Psoas muscle (tissue), 8 donors: ENCODE measurements around the gene TMEM181. TPM values are rescaled to one million over a fixed set of nuclear protein-coding genes. Genes with fewer than 3 reads are reported as not detected.
"Not testable (repeated sequence)": the region's sequence is repeated elsewhere in the genome, so short reads cannot be mapped to it uniquely, and the experiment has no call there.

Source experiments
- ATAC-seq, 4 donors: fragments of 200-7000 bp; cut with Tn5 transposase; one replicate each; pipeline ENCODE4 v1.9.1; 2020; ENCODE audit warnings: moderate library complexity in 3 of 4, mild to moderate bottlenecking in 2 of 4
- DNase-seq, 2 donors: peaks; one replicate each; pipeline ENCODE4 v3.0.0-alpha.2; 2020
- H3K27ac ChIP-seq: fragments of 200-600 bp; one replicate; pipeline ENCODE4 v1.8.0; 2022
- H3K27me3 ChIP-seq, 3 donors: fragments of 200-600 bp in 1 of 3; one replicate each; pipeline versions ENCODE4 v1.6.1 to v1.8.0; 2013 to 2022; ENCODE audit warnings: low read length in 2 of 3, mild to moderate bottlenecking in 2 of 3, moderate library complexity in 1 of 3; ENCODE audit not compliant: insufficient read depth in 3 of 3
- H3K36me3 ChIP-seq, 2 donors: fragments of 200-600 bp in 1 of 2; one replicate each; pipeline versions ENCODE4 v1.6.1 to v1.8.0; 2013 to 2022; ENCODE audit warnings: low read depth in 1 of 2, mild to moderate bottlenecking in 1 of 2, moderate library complexity in 1 of 2; ENCODE audit not compliant: insufficient read depth in 1 of 2
- H3K4me1 ChIP-seq: fragments of 200-600 bp; one replicate; pipeline ENCODE4 v1.8.0; 2022
- H3K4me3 ChIP-seq: fragments of 200-600 bp; one replicate; pipeline ENCODE4 v1.8.0; 2022; ENCODE audit warnings: mild to moderate bottlenecking
- H3K9me3 ChIP-seq: fragments of 200-600 bp; one replicate; pipeline ENCODE4 v1.8.0; 2022
- WGBS, 3 donors: extraction: QIAGEN DNeasy Blood & Tissue Kit; methylation state at CpG; one replicate each; pipeline versions ENCODE4 v1.1.6 to v1.1.7; 2013; 5-methylcytosine and 5-hydroxymethylcytosine counted together
- intact Hi-C, 2 donors: fragments of 100-400 bp; cut with DNase I; formaldehyde crosslinking; loops; one replicate each; pipeline versions ENCODE4 v1.11.0 to v1.14.2; 2022
- polyA plus RNA-seq, 3 donors: library from polyadenylated mRNA; stranded (reverse); fragments of 200-250 nt; gene quantifications; one replicate each; pipeline ENCODE4 v1.2.3, GENCODE V29; 2013
- total RNA-seq, 4 donors: library from RNA; stranded (reverse); fragmentation: NEBNext Ultra II Directional in 2 of 4; extraction: Animal tissue kit (Norgen Biotek cat#: 25700) in 2 of 4; gene quantifications; one replicate each; pipeline versions ENCODE4 v1.2.1 to v1.2.4, GENCODE V29; 2021 to 2023
- TF ChIP-seq, protein P1 (sequence below): fragments of 200-600 bp; IDR thresholded peaks from one replicate; pipeline ENCODE4 v1.8.0; 2022; ENCODE audit warnings: antibody characterized with exemption
- donor health status: healthy with polysubstance abuse.
- donor health status: DM: no; HTN: no; CAD: no; lungs with moderate emphysema.
- donor health status: Bipolar disorder and iron deficiency.
- donor health status: healthy.
- donor health status: DM: yes; HTN: yes; CAD: no.
- donor health status: DM: no; HTN: no; CAD: no.
- donor health status: DM: no; HTN: no; CAD: no.
- donor health status: DM: yes; HTN: yes; CAD: no.

Gene TMEM181
- total and polyA plus RNA-seq, 7 donors = 6.8 to 16.2 (median 12.2) TPM

DNA sequence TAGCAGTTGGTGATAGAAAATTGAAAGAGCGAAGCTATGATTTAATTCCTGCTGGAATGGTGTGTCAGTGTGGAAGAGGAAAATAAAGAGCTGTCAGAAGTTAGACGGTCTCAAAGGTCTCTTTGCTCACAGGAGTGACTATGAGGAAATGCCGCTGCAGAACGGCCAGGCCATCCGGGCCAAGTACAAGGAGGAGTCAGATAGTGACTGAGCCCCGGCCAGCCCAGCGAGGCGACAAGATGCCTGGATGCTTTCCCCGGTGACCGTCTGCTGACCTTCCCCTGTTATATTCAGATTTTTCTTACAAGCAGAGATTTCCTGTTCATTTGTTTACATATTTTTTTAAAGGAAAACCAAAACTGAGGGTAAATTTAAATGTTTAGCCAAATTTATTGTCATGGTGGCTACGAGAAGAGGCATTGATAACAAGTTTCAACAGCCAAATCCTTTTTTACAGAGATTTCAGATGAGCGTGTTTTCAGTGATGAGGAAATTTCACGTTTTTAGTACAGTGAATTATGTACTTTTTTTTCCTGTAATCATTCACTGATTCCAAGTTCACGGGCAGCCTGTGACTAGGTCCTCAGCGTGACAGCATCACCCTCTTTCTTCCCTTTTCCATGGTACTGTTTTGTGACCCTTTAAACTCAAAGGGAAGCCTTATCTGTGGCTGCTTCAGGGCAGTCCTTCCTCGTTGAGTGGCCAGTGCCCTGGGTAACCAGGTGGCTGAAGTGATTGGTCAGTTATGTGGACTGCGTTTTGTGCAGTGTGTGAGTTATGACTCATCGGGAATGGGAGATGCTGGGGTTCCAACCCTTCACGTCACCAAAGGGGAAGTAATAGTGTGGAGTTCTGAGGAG, 72.0 kb downstream of the TMEM181 start:
- Histone ChIP-seq H3K27ac (peak overlapping the region; percentile 81), H3K4me3 (no peak overlapping the region), H3K36me3 (peaks cover 4 to 35% of the 10 kb centered on the region in 2 donors), H3K9me3 (no peaks in the 10 kb centered on the region), H3K4me1 (peaks cover 27% of the 10 kb centered on the region), H3K27me3 (no peaks in the 10 kb centered on the region)
- ATAC-seq (peak; percentile 78 to 89 (median 85)), DNase-seq (peak; percentile 84 to 91)
- WGBS, 3 donors = 18 to 28% (median 21%) methylated on average over 19 of the region's 19 CpGs
- intact Hi-C loops = no loop called here
- TF ChIP-seq, protein P1, sequence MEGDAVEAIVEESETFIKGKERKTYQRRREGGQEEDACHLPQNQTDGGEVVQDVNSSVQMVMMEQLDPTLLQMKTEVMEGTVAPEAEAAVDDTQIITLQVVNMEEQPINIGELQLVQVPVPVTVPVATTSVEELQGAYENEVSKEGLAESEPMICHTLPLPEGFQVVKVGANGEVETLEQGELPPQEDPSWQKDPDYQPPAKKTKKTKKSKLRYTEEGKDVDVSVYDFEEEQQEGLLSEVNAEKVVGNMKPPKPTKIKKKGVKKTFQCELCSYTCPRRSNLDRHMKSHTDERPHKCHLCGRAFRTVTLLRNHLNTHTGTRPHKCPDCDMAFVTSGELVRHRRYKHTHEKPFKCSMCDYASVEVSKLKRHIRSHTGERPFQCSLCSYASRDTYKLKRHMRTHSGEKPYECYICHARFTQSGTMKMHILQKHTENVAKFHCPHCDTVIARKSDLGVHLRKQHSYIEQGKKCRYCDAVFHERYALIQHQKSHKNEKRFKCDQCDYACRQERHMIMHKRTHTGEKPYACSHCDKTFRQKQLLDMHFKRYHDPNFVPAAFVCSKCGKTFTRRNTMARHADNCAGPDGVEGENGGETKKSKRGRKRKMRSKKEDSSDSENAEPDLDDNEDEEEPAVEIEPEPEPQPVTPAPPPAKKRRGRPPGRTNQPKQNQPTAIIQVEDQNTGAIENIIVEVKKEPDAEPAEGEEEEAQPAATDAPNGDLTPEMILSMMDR = peak; percentile 1

DNA sequence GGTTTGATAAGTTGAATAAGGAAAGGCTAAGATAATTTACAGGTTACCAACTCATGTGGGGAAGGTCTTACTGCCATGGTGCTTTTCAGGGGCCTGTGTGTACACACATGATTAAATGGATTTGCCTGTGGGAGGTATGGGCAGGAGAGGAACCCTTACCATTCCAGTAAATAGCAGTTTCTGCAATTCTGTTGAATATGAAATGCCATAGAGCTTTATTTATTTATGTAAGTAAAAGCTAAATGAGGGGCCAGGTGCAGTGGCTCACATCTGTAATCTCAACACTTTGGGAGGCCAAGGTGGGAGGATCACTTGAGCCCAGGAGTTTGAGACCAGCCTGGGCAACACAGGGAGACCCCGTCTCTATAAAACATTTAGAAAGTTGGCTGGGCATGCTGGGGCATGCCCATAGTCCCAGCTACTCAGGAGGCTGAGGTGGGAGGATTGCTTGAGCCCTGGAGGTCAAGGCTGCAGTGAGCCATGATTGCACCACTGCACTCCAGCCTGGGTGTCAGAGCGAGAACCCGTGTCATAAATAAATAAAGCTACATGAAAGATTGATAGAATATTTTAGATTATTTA, 72.7 kb downstream of the TMEM181 start:
- H3K27ac ChIP-seq = peak overlapping the region; percentile 81
- ATAC-seq, intact Hi-C loops, H3K9me3 ChIP-seq, H3K27me3 ChIP-seq, DNase-seq, H3K4me3 ChIP-seq: not testable (repeated sequence)
- 92 to 100% (median 93%) methylated on average over 3 of the region's 3 CpGs for WGBS, 3 donors
- peaks cover 27% of the 10 kb centered on the region for H3K4me1 ChIP-seq
- H3K36me3 ChIP-seq = peaks cover 5 to 42% of the 10 kb centered on the region in 2 donors

DNA sequence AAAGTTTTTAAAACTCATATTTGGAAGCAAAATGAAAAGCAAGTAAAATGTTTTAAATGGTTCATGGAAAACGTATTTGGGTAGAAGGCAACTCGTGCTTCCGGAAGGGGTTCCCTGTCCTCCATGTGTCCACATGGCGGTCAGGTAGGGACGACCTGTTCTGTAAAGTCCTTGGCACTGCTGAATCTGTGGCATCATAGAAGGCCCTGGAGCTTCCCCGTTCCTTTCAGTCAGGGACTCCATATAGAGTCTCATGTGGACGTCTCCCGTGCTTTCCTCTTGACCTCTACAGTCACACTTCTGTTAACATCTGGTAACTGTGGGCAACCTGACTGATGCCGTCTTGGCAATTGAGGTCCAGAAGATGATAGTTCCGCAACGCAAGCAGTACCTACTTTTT, 73.2 kb downstream of the TMEM181 start:
- intact Hi-C loops = no loop called here
- DNase-seq (peak in 1 of 2 donors; percentile 27), ATAC-seq (no peak)
- 85 to 98% (median 86%) methylated on average over 11 of the region's 11 CpGs for WGBS, 3 donors
- Histone ChIP-seq H3K4me3 (no peak overlapping the region), H3K36me3 (peaks cover 5 to 42% of the 10 kb centered on the region in 2 donors), H3K27me3 (no peaks in the 10 kb centered on the region), H3K27ac (no peak overlapping the region), H3K4me1 (peaks cover 26% of the 10 kb centered on the region), H3K9me3 (no peaks in the 10 kb centered on the region)
- TF ChIP-seq, protein P1 = no peak

DNA sequence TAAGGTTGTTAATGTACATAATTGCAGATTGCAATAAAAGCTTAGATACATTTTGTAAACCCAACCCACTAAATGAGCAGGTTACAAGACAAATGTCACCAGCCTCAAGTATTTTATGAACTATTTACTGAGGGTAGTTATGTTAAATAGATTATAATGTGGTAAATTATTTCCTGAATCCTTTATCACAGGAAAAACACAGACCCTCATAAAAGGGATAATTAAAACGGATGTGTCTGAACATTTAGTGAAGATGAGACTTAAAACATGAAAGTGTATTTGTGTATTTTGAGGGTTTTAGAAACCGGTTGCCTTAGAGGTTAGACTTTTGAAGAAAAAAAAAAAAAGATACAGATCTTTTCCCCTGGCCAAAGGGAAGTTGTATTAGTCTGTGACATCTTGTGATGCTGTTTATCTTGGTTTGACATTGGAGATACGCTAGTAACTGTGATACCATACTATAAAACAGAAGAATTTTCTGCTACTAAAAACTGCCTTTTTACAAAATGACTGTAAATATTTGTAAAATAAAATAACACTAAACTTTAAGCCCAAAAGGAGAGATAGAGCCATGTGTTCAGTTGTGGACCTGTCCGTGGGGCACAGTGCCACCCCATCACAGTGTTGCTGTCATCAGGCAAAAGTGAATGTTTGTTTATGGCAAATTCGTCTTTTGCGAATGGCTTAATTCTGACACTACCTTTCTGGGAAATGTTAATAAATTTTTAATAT, 75.0 kb downstream of the TMEM181 start:
- WGBS, 3 donors = 80 to 88% (median 86%) methylated on average over 6 of the region's 6 CpGs
- Histone ChIP-seq H3K4me3 (no peak overlapping the region), H3K36me3 (peaks cover 5 to 42% of the 10 kb centered on the region in 2 donors), H3K9me3 (no peaks in the 10 kb centered on the region), H3K4me1 (peaks cover 27% of the 10 kb centered on the region), H3K27me3 (no peaks in the 10 kb centered on the region), H3K27ac (peak overlapping the region; percentile 44)
- intact Hi-C loops = no loop called here
- DNase-seq = no peak
- TF ChIP-seq, protein P1 = no peak
- ATAC-seq = no peak
